PFSK-1 (cell line): ENCODE results near the gene CERS6.

Experiments
- FOXP2 ChIP-seq: optimal IDR thresholded peaks from 2 replicates; pipeline ENCODE3; 2011; ENCODE audit warnings: borderline replicate concordance, control low read depth, inconsistent platforms; ENCODE audit not compliant: insufficient read depth; ENCODE audit errors: extremely low read length, extremely low read depth
- POLR2AphosphoS5 ChIP-seq: IDR thresholded peaks from 2 replicates; pipeline ENCODE4 v1.6.1; 2012; ENCODE audit warnings: low read depth, mild to moderate bottlenecking, control low read depth, low read length, moderate library complexity
- SIN3A ChIP-seq: IDR thresholded peaks from 2 replicates; pipeline ENCODE4 v1.6.1; 2012; ENCODE audit warnings: mild to moderate bottlenecking, low read length, moderate library complexity, borderline replicate concordance; ENCODE audit not compliant: insufficient read depth
- TAF1 ChIP-seq: IDR thresholded peaks from 2 replicates; pipeline ENCODE4 v1.6.1; 2012; ENCODE audit warnings: low read length, control low read depth, borderline replicate concordance; ENCODE audit not compliant: insufficient read depth
- TF ChIP-seq, protein P1 (sequence below), 2 experiments: IDR thresholded peaks; 2 replicates each; pipeline versions ENCODE4 v1.6.1 to v1.8.0; 2011 to 2012; ENCODE audit warnings: low read depth in 2 of 2, low read length in 2 of 2, control low read depth in 1 of 2, inconsistent platforms in 1 of 2, mild to moderate bottlenecking in 1 of 2, moderate library complexity in 1 of 2; ENCODE audit not compliant: insufficient read depth in 1 of 2

The CERS6 gene

DNA sequence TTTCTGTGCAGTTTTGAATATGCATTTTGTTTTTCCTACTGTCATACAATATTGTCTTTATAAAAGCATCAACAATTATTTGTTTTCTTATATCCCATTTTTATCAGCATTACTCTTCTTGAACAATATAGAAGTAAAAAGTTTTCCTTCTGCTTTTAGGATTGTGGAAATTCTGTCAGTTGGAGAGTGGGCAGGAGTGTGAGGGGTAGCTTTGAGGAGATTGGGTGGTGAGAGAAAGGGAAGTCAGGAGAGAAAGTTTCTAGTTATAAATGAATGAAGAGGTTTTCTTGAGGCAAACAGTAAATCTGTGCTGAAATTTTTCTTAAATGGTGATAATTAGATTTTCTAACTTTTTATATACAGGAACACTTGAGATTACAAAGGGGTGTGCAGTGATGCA is 194.7 kb downstream of the CERS6 start:
- TF ChIP-seq SIN3A (no peak), FOXP2 (no peak), TAF1 (no peak), POLR2AphosphoS5 (no peak)
- TF ChIP-seq, protein P1, sequence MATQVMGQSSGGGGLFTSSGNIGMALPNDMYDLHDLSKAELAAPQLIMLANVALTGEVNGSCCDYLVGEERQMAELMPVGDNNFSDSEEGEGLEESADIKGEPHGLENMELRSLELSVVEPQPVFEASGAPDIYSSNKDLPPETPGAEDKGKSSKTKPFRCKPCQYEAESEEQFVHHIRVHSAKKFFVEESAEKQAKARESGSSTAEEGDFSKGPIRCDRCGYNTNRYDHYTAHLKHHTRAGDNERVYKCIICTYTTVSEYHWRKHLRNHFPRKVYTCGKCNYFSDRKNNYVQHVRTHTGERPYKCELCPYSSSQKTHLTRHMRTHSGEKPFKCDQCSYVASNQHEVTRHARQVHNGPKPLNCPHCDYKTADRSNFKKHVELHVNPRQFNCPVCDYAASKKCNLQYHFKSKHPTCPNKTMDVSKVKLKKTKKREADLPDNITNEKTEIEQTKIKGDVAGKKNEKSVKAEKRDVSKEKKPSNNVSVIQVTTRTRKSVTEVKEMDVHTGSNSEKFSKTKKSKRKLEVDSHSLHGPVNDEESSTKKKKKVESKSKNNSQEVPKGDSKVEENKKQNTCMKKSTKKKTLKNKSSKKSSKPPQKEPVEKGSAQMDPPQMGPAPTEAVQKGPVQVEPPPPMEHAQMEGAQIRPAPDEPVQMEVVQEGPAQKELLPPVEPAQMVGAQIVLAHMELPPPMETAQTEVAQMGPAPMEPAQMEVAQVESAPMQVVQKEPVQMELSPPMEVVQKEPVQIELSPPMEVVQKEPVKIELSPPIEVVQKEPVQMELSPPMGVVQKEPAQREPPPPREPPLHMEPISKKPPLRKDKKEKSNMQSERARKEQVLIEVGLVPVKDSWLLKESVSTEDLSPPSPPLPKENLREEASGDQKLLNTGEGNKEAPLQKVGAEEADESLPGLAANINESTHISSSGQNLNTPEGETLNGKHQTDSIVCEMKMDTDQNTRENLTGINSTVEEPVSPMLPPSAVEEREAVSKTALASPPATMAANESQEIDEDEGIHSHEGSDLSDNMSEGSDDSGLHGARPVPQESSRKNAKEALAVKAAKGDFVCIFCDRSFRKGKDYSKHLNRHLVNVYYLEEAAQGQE (IDR thresholded peaks at IDR 0.05; ENCODE audit: insufficient read depth in 1 of 2, low read depth in 2 of 2, low read length in 2 of 2), result no peak

DNA sequence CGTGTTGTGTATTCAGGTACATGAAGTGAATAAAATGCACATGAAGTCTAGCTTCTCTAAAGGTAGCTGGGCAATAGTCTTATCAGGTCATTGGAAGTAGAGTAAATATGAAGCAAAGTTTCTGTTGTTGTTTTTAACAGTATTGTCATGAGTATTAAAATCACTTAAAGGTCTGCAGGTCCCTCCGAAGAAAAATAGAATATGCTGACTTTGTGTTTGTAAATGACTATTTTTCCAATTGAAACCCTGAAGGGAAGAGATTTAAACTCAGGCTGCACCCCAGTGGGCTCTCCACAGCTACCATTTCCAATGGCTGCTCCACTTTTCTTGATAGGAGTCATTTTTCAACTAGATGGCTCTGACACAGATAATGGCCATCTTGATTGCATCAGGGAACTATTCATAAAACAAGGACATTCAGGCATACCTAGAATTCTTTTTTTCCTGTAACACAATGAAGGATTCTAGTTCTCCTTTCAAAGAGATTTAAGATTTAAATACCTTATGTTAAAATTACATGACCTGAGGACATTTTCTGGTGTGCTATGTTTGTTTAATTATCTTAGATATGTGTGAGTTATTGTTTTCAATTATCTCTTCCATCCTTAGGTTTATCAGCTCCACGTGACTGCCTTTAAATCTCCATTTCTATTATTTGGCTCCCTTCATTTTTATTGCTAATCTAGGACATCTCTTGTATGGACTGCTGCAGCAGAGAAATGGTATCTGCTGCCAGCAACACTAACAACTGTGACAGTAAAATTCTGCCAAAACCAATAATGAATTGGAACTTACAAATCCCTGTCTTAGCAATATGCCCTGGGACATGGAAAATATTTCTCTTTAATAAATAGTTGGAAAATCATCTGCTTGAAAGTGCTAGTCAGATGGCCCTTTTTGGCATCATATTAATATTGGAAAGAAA is 197.2 kb downstream of the CERS6 start:
- no peak for TF ChIP-seq POLR2AphosphoS5
- no peak for TF ChIP-seq SIN3A
- TF ChIP-seq, protein P1 (IDR thresholded peaks at IDR 0.05; ENCODE audit: insufficient read depth in 1 of 2, low read depth in 2 of 2, low read length in 2 of 2), result no peak
- no peak for TF ChIP-seq FOXP2
- TF ChIP-seq TAF1, result no peak

DNA sequence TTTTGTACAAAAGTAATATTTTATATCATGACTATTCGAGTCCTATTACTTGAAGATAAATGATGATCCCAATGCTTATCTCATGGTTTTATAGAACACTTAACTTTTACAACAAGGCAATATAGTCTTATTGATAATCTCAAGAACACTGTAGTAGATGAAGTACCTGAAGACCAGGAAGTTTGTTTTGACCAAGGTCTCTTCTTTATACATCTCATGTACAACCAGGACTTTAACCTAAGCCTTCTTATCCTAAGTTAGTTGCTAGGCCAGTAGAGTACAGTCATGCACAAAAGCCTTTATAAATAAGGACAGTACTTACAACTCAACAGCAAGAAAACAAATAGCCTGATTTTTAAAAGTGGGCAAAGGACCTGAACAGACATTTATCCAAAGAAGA is 198.6 kb downstream of the CERS6 start:
- TF ChIP-seq POLR2AphosphoS5 (no peak), SIN3A (no peak), FOXP2 (no peak)
- TF ChIP-seq, protein P1 (IDR thresholded peaks at IDR 0.05; ENCODE audit: insufficient read depth in 1 of 2, low read depth in 2 of 2, low read length in 2 of 2), result no peak

DNA sequence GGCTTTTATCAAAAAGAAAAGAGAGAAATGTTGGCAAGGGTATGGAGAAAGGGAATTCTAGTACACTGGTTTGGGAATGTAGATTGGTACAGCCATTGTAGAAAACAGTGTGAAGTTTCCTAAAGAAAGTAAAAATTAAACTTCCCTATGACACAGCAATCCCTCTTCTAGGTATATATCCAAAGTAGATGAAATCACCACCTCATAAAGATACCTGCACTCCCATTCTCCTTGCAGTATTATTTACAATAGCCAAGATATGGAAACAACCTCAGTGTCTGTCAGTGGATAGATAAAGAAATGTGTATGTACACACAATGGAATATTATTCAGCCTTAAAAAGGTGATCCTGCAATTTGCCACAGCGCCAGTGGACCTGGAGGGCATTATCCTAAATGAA is 199.1 kb downstream of the CERS6 start:
- TF ChIP-seq TAF1 (no peak), POLR2AphosphoS5 (no peak), SIN3A (no peak), FOXP2 (no peak)
- TF ChIP-seq, protein P1 (IDR thresholded peaks at IDR 0.05; ENCODE audit: insufficient read depth in 1 of 2, low read depth in 2 of 2, low read length in 2 of 2), result no peak
